ENCODE results near the gene IFITM10. TPM values are rescaled to one million over a fixed set of nuclear protein-coding genes. Genes with fewer than 3 reads are reported as not detected.

IFITM10 gene
- total RNA-seq, 1 donor from 2014 or later = 1.1 TPM

DNA sequence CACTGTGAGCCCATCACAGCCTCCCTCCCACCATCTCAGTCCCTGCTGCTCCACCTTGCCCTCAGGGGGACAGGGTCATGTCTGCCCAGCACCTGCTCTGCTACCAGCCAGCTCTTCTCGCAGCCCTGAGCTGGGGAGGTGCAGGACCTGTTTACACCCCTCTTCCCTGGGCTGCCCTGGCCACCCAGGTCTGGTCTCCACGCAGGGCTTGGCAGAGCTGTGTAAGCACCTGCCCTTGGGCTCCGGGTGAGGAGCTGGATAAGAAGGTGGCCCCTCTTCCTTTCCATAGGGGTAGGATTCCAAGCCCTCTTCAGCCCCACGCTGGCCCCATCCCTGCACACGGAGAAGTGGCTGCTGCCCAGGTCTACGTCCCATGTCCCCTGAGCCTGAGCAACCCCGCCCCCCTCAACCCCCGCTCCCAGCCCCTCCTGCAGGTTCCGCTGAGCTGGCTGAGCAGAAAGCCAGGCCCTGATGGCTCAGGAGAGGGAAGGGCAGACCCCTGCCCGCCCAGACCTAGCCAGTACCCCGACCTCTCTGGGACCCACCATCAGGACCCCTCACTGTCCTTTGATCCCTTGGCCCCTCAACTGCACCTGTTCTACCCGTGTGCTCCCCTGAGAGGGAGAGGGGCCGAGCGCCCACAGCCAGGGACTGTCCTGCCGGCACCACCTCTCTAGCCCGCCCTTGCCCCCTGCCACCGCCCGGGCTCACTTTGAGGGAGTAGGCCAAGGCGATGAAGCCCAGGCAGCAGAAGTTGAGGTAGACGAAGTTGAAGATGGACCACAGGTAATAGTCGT is 3.2 kb downstream of the IFITM10 start:
- Histone ChIP-seq H3K27me3 (ENCODE audit: control insufficient read depth, insufficient read depth, low read length) (peaks cover 50% of the 10 kb centered on the region), H3K36me3 (ENCODE audit: control insufficient read depth, insufficient read depth, low read length) (no peaks in the 10 kb centered on the region), H3K4me3 (ENCODE audit: low read depth, low read length) (no peak overlapping the region)
- TF ChIP-seq, protein P1, sequence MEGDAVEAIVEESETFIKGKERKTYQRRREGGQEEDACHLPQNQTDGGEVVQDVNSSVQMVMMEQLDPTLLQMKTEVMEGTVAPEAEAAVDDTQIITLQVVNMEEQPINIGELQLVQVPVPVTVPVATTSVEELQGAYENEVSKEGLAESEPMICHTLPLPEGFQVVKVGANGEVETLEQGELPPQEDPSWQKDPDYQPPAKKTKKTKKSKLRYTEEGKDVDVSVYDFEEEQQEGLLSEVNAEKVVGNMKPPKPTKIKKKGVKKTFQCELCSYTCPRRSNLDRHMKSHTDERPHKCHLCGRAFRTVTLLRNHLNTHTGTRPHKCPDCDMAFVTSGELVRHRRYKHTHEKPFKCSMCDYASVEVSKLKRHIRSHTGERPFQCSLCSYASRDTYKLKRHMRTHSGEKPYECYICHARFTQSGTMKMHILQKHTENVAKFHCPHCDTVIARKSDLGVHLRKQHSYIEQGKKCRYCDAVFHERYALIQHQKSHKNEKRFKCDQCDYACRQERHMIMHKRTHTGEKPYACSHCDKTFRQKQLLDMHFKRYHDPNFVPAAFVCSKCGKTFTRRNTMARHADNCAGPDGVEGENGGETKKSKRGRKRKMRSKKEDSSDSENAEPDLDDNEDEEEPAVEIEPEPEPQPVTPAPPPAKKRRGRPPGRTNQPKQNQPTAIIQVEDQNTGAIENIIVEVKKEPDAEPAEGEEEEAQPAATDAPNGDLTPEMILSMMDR (IDR thresholded peaks at IDR 0.05; ENCODE audit: insufficient read depth, low read length, poor library complexity, severe bottlenecking) = no peak
- DNase-seq (ENCODE audit: low read depth) = no peak

DNA sequence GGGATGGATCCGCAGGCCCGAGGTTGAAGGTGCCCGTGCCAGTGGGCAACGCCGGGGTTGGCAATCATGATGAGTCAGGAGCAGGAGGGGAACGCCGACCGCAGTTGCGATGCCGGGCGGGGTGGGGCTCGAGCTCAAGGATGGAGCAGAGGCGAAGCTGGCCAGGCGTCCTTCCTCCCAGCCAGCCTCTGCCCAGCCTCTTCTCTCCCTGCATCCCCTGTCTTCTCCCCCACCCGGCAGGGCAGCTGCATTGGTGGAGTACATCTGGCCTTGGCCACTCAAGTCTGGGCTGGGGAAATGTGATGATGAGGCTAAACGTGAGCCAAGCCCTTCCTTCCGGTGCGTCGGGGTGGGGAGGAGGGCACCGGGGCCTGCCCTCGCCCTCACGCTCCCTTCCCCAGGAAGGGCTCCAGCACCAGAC is 3.9 kb downstream of the IFITM10 start:
- TF ChIP-seq, protein P1 (IDR thresholded peaks at IDR 0.05; ENCODE audit: insufficient read depth, low read length, poor library complexity, severe bottlenecking) = no peak
- Histone ChIP-seq H3K36me3 (ENCODE audit: control insufficient read depth, insufficient read depth, low read length) (no peaks in the 10 kb centered on the region), H3K4me3 (ENCODE audit: low read depth, low read length) (no peak overlapping the region), H3K27me3 (ENCODE audit: control insufficient read depth, insufficient read depth, low read length) (peaks cover 50% of the 10 kb centered on the region)
- no peak for DNase-seq (ENCODE audit: low read depth)

DNA sequence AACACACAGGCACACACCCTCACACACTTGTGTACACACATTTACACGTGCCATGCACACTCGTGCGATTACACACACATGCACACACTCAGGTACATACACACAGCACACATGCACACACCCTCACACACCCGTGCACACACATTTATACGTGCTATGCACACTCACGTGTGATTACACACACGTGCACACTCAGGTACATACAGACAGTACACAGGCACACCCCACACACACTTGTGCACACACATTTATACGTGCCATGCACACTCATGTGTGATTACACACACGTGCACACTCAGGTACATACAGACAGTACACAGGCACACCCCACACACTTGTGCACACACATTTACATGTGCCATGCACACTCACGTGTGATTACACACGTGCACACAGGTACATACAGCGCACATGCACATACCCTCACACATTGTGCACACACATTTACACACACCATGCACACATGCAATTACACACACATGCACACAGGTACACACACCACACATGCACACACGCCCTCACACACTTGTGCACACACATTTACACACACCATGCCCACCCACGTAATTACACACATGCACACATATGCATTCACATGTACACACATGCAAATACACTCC is 4.6 kb downstream of the IFITM10 start:
- peaks cover 54% of the 10 kb centered on the region for H3K27me3 ChIP-seq (ENCODE audit: control insufficient read depth, insufficient read depth, low read length)
- H3K36me3 ChIP-seq (ENCODE audit: control insufficient read depth, insufficient read depth, low read length) = no peaks in the 10 kb centered on the region
- TF ChIP-seq, protein P1 (IDR thresholded peaks at IDR 0.05; ENCODE audit: insufficient read depth, low read length, poor library complexity, severe bottlenecking) = no peak
- DNase-seq (ENCODE audit: low read depth) = no peak
- no peak overlapping the region for H3K4me3 ChIP-seq (ENCODE audit: low read depth, low read length)

DNA sequence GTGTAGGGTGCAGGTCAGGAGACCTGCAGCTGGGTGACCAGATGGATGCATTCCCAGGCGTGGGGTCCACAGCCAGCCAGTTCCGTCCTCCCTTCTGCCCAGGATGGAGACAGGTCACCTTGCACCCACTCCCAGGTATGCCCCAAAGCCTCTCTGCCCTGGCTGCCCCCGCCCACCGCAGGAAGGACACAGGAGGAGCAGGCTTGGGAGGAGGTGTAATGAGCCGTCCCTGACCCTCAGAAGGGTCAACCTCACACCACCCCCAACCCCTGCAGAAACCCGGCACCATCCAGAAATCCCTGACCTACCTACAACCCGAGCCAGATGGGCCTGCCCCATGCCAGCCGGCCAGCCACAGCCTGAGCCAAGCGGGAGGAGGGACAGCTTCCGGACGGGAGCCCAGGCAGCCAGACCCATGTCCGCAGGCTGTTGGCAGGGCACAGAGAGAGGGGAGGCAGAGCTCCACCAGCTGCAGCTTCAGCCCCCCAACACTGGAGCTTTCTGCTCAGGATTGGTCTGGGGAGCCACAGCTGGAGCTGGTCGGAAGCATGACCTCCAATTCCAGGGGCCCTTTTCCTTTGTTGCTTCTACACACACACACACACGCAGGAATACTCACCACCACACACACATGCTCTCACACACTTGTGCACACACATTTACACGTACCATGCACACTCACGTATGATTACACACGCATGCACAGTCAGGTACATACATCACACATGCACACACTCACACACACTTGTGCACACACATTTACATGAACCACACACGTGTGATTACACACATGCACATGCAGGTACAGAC is 5.3 kb downstream of the IFITM10 start:
- H3K36me3 ChIP-seq (ENCODE audit: control insufficient read depth, insufficient read depth, low read length) = no peaks in the 10 kb centered on the region
- no peak overlapping the region for H3K4me3 ChIP-seq (ENCODE audit: low read depth, low read length)
- peaks cover 54% of the 10 kb centered on the region for H3K27me3 ChIP-seq (ENCODE audit: control insufficient read depth, insufficient read depth, low read length)
- DNase-seq (ENCODE audit: low read depth) = no peak
- TF ChIP-seq, protein P1 (IDR thresholded peaks at IDR 0.05; ENCODE audit: insufficient read depth, low read length, poor library complexity, severe bottlenecking) = no peak

DNA sequence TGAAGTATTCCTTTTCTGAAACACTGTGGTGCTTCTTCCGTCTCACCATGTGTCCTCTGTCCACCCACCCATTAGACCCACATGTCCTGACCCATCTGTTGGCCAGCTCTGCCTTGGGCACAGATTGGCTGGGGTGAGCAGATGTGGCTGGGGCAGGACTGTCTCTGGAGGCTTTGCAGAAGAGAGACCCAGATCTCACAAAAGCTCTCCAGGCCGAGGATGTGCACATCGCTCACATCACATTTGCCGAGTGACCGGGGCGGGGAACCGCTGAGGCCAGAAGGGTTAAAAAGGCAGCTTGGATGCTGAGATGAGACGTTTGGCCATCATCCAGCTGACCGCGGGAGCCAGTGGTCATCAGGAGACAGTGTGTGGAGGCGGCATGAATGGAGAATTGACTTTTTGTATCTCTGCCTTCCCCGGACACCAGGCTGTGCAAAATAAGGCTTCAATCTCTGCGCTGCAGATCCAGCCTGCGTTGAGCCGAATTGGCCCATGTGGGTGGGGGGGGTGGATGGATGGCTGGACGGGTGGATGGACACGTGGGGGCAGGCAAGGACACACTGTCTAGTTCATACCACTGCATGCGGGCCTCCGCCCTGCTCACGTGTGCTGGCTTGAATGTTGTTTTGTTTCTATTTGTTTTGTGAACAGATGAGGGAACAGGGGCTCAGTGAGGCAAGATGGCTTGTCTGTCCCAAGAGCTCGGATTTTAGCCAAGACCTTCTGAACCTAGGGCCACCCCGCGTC is 6.1 kb downstream of the IFITM10 start:
- H3K36me3 ChIP-seq (ENCODE audit: control insufficient read depth, insufficient read depth, low read length) = no peaks in the 10 kb centered on the region
- no peak for DNase-seq (ENCODE audit: low read depth)
- H3K27me3 ChIP-seq (ENCODE audit: control insufficient read depth, insufficient read depth, low read length) = peaks cover 51% of the 10 kb centered on the region
- no peak overlapping the region for H3K4me3 ChIP-seq (ENCODE audit: low read depth, low read length)
- TF ChIP-seq, protein P1 (IDR thresholded peaks at IDR 0.05; ENCODE audit: insufficient read depth, low read length, poor library complexity, severe bottlenecking) = no peak
